GM21447 (cell line): ENCODE measurements around the gene CTU2.

Experiments used
- ATAC-seq: cut with Tn5 transposase; IDR thresholded peaks from one replicate; pipeline ENCODE4 v1.9.1; 2021; ENCODE audit not compliant: unreplicated experiment

CTU2 gene

DNA sequence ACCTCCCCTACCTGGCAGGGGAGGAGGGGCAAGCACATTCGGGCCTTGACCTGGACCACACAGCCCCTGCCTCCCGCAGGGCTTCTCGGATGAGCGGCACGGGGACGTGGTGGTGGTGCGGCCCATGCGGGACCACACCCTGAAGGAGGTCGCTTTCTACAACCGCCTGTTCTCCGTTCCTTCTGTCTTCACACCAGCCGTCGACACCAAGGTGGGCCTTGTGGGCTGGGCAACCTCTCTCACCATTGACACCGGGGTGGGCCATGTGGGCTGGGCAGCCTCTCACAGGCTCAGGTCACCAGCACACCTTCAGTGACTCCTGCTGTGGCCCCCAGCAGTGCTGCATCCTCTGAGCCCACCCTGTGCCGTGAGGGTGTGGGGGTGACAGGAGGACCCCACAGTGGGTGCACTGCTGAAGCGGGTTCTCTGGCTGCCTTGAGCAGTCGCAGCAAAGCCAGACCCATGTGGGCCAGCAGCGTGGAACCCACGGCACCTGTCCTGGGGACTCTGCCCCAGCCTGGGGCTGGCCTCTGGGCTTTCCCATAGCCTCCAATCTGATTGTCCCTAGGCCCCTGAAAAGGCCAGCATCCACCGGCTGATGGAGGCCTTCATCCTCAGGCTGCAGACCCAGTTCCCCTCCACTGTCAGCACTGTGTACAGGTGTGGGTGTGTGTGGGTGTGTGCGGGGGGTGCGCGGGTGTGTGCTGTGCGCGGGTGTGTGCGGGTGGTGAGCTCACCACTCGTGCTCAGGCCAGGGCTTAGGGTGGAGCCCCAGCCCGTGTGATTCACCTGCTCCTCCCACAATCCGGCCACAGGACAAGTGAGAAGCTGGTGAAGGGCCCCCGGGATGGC is 7.5 kb downstream of the CTU2 start:
- no peak for ATAC-seq

GRCh38 chr16:88714420-88715302 is 8.4 kb downstream of the CTU2 start:
- ATAC-seq = no peak

DNA sequence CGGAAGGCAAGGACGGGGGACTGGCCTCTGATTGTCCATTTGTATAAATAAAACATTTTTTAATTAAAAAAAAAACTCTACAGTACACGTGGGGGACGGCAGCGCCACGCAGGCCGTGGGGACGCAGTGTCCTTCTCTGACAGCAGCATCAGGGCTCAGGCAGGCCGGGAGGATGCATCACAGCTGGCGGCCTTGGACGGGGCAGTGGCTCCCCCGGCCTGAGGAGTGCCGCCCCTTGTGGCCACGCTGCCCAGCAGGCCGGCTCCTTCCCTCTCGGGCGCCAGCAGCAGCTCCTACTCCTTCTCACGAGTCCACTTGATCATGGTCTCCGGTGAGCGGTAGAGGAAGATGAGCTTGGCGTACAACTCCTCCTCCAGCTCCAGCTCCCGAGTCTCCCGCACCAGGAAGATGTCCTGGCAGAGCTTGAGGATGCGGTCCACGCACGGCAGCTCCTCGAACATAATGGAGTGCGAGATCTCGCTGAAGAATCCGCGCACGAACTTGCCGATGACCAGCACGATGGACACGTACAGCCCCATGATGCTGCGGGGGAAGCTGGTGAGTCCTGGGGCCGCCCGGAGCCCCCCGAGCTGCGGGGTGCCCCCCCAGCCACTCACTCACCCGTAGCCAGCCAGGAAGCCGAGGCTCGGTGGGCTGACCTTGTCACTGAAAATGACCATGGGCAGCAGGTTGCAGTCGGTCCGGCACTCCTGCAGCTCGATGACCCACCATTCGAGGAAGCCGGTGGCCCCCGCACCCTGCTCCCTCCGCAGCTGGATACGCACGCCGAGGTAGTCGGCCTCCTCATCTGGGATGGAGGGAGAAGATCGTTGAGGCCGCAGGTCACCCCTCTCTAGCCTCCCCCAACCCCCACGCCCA is 9.2 kb downstream of the CTU2 start:
- no peak for ATAC-seq

- ATAC-seq = no peak
Measured at GRCh38 chr16:88716201-88716600, 9.9 kb downstream of the CTU2 start.

DNA sequence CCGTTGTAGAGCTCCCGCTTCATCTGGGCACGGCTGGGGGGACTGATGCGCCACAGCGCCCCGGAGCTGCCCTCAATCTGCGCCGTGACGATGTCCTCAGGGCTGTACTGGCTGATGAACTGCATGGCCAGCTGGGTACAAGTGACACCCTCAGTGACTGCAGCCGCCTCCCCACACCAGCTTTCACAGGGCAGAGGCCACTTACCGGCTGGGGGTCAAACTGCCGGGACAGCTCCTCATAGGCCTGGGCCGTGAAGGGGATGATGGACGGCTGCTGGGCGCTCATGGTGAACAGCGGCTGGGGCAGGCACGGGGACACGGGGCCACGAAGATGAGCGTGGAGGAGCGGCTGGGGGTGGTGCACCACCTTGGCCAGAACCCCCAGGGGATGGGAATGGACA is 10.3 kb downstream of the CTU2 start:
- ATAC-seq = no peak

- no peak for ATAC-seq
Measured at GRCh38 chr16:88718178-88718577, 11.9 kb downstream of the CTU2 start.

DNA sequence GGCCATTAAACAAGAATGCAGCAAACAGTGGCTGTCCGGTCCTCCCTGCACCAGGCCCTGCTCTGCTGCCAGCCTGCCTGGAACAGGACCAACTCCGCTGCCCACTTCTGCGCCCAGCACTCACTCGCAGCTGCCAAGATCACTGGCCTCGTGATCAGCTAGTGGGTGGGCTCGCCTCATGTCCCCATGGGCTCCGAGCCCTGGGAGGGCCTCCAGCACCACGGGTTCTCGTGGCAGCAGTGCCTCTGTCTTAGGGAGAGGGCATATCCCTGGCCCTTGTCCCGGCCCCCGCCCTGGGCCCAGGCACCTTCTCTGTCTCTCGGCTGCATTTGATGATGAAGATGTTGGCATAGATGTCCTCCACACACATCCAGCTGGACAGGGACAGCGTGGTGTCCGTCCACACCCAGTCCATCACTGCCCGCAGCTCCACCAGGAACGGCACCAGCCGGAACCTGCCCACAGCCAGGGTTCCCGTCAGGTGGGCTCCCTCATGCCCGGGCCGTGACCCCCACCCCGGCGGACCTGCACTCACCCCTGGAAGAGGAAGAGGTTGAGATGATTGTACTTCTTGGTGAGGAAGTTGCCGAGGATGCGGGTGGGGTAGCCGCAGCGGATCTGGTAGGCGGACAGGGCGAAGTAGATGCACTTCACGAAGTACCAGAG is 13.1 kb downstream of the CTU2 start:
- ATAC-seq = no peak

DNA sequence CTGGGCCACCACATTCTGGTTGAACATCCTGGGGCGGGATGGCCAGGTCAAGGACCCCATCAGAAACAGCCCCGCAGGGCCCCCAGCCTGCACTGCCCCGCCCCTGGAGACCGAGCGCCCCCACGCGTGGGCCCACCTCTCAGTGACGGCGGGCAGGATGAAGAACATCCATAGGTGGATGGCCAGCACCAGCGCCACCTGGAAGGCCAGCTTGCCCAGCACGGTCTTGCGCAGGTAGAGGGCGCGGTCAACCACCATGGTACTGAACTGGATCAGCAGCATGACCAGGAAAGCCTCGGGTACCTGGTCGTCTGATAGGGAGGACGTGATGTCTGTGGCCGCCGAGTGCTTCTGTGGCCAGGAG is 13.6 kb downstream of the CTU2 start:
- no peak for ATAC-seq

GRCh38 chr16:88720396-88720970 is 14.2 kb downstream of the CTU2 start:
- ATAC-seq = no peak

GRCh38 chr16:88721236-88721635 is 14.9 kb downstream of the CTU2 start:
- no peak for ATAC-seq

GRCh38 chr16:88721815-88722755 is 15.8 kb downstream of the CTU2 start:
- no peak for ATAC-seq

GRCh38 chr16:88722784-88723506 is 16.6 kb downstream of the CTU2 start:
- no peak for ATAC-seq

GRCh38 chr16:88723507-88723887 is 17.2 kb downstream of the CTU2 start:
- no peak for ATAC-seq

DNA sequence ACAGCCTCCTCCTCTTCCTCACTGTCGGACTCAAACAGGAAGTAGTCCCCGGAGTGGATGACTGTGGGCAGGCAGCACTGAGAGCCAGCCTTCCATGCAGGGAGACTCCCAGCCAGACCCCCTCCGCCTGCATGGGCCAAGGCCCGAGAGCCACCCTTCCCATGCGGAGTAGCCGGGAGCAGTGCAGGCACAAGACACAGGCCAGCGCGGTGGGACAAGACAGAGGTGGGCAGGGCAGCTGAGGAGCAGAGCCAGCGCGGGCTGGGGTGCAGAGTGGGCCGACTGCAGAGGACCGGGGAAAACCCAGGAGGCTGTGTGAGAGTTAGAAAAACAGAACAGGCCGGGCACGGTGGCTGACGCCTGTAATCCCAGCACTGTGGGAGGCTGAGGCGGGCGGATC is 17.6 kb downstream of the CTU2 start:
- ATAC-seq = no peak

GRCh38 chr16:88724855-88725555 is 18.7 kb downstream of the CTU2 start:
- ATAC-seq = no peak

DNA sequence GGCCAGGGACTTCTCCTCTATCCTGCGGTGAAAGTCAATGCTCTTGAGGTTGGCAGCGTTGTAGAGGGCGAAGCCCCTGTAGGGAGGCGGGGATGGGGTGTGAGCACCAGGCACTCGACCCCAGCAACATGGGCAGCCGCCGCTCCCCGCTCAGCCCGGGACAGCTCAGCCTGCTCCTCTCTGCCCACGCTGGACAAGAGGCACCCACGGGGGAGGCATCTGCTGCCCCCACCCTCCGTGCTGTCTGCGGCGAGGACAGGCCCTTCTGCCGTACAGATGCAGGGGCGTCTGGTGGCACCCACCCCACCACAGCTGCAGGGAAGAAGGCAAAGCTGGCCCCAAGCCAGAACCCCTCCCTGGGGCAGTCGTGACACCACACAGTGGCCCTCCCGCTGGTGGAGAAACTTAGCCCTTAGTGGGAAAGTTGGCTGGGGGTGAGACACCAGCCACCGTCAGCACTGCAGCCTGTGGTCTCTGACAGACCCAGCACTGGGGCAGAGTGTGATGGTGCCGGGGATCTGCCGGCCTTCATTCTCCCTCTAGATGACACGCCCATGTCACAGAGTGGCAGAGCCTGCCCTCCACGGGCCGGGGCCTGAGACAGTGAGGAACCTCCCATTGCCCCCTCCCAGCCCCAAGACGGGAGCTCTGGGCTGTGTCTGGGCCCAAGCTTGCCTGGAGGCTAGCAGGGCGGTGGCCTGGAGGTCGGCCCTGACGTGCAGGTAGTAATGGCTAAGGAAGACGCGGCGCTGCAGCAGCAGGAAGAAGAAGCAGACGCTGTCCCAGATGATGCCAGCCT is 19.5 kb downstream of the CTU2 start:
- ATAC-seq = no peak

DNA sequence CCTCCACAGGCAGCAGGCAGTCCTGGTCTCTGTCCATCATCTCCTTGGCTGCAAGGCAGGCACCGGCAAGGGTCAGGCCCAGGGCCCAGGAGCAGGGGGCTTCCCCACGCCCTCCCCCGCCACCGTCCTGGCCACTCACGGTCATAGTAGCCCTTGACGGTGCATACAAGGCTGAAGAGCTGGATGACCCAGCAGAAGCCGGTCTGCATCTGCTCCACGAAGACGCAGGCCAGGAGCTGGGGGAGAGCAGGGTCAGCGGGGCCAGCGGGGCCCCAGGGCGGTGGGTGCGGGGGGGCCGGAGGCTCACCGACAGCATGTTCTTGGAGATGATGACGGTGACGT is 20.1 kb downstream of the CTU2 start:
- ATAC-seq = no peak
